GM12872 (cell line): Measurements from ENCODE around the gene MIXL1.

Experiments
- CTCF ChIP-seq: IDR thresholded peaks from 3 replicates; pipeline ENCODE4 v1.5.1; 2011; ENCODE audit warnings: low read depth, mild to moderate bottlenecking, low read length, moderate library complexity; ENCODE audit not compliant: insufficient read depth

Gene MIXL1

GRCh38 chr1:226187380-226187779 lies 36.1 kb upstream of the MIXL1 start:
- no peak for TF ChIP-seq CTCF

- no peak for TF ChIP-seq CTCF
These were observed 28.3 kb upstream of the MIXL1 start for GRCh38 chr1:226195144-226195543.

- no peak for TF ChIP-seq CTCF
These were observed 23.5 kb upstream of the MIXL1 start for GRCh38 chr1:226199971-226200370.

- peak; percentile 60 for TF ChIP-seq CTCF
These were observed 22.4 kb upstream of the MIXL1 start for GRCh38 chr1:226201029-226201593.

GRCh38 chr1:226202246-226202645 lies 21.2 kb upstream of the MIXL1 start:
- no peak for TF ChIP-seq CTCF

GRCh38 chr1:226203240-226203639 lies 20.2 kb upstream of the MIXL1 start:
- no peak for TF ChIP-seq CTCF

GRCh38 chr1:226203655-226204054 lies 19.8 kb upstream of the MIXL1 start:
- no peak for TF ChIP-seq CTCF
